ENCODE results near the gene DAP. TPM values are rescaled to one million over a fixed set of nuclear protein-coding genes. Genes with fewer than 3 reads are reported as not detected.

The DAP gene
- total RNA-seq, 1 experiment from 2014 or later: 138 TPM

DNA sequence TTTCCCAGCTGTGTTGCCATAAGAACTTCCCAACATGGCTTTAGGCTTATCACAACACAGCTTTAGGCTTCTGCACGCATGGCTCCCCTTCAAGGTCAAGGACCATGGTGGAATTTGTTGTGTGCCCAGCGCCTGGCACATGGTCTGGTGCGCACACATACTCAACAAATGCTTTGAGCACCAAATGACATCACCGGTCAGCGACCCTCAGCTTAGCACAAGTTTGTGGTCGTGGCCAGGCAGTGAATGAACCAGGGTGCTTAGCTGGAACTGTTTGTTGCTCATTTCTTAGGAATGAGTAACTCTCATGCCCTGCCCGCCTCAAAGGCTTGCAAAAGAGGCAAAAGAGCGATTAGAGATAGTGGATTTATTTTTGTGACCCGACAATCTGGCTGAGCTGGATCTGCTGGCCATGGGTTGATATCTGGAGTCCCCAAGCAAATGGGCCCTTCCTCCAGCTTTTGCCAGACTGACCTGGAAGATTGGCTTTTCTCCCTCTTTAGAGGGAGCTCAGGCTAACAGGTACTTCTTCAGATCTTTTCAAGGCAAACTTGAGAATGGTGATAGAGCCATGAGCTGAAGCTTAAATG is 58.9 kb downstream of the DAP start:
- intact Hi-C loops (cut with micrococcal nuclease; ENCODE audit: unreplicated experiment): loop anchor here (2.0 to 5.0 kb wide), 3 partner anchors 23 to 155 kb away; partner anchors contain the start of gene DAP
- H3K27me3 Mint-ChIP-seq (ENCODE audit: unreplicated experiment): no peaks in the 10 kb centered on the region
- no peak for TF ChIP-seq CTCF (IDR thresholded peaks at IDR 0.05; ENCODE audit: unreplicated experiment)
- peak overlapping the region; percentile 50 for H3K4me3 Mint-ChIP-seq (ENCODE audit: low read depth, unreplicated experiment)
- no peaks in the 10 kb centered on the region for H3K9me3 Mint-ChIP-seq (ENCODE audit: low read depth, unreplicated experiment)
- H3K36me3 Mint-ChIP-seq (ENCODE audit: insufficient read depth, unreplicated experiment): peaks cover 14% of the 10 kb centered on the region
- peaks cover 64% of the 10 kb centered on the region for H3K4me1 Mint-ChIP-seq (ENCODE audit: low read depth, unreplicated experiment)
- CTCF ChIA-PET: interaction anchor here (1.7 kb wide), 1 partner anchor 22 kb away, joined by 9 read pairs; no protein-coding TSS in a partner anchor
- peak overlapping the region; percentile 79 for H3K27ac Mint-ChIP-seq (ENCODE audit: unreplicated experiment)
- BruUV-seq (replicated peaks): no TSS peak
- peak; percentile 50 for DNase-seq

DNA sequence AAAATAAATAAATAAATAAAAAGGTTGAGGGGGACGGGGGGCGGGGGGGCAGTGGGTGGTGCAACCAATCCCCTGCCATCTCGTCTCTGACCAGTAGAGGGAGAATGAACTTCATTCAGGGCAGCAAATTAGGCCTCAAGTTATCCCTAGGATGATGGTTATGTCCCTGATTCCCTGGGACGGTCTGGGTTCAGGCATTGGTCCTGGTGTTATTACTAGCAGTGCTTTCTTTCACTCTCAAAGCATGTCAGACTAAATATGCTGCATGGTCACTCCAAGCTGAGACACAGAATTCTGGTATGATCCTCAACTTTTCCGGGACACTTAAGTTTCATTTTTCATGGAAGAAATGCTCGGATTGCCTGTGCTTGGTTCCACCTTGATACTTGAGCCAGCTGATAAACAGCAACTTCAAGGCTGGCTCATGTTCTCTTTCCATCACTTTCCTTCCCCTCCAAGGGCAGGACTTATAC is 59.4 kb downstream of the DAP start:
- Mint-ChIP-seq H3K9me3 (ENCODE audit: low read depth, unreplicated experiment) (no peaks in the 10 kb centered on the region), H3K27me3 (ENCODE audit: unreplicated experiment) (no peaks in the 10 kb centered on the region), H3K4me3 (ENCODE audit: low read depth, unreplicated experiment) (peak overlapping the region; percentile 50), H3K27ac (ENCODE audit: unreplicated experiment) (peak overlapping the region; percentile 79), H3K36me3 (ENCODE audit: insufficient read depth, unreplicated experiment) (peaks cover 14% of the 10 kb centered on the region), H3K4me1 (ENCODE audit: low read depth, unreplicated experiment) (peaks cover 63% of the 10 kb centered on the region)
- no TSS peak for BruUV-seq (replicated peaks)
- peak; percentile 83 for TF ChIP-seq CTCF (IDR thresholded peaks at IDR 0.05; ENCODE audit: unreplicated experiment)
- intact Hi-C loops (cut with micrococcal nuclease; ENCODE audit: unreplicated experiment): loop anchor here (2.0 to 5.0 kb wide), 3 partner anchors 23 to 156 kb away; partner anchors contain the start of gene DAP
- DNase-seq: peak; percentile 50
- CTCF ChIA-PET: interaction anchor here (1.7 kb wide), 1 partner anchor 23 kb away, joined by 9 read pairs; no protein-coding TSS in a partner anchor

DNA sequence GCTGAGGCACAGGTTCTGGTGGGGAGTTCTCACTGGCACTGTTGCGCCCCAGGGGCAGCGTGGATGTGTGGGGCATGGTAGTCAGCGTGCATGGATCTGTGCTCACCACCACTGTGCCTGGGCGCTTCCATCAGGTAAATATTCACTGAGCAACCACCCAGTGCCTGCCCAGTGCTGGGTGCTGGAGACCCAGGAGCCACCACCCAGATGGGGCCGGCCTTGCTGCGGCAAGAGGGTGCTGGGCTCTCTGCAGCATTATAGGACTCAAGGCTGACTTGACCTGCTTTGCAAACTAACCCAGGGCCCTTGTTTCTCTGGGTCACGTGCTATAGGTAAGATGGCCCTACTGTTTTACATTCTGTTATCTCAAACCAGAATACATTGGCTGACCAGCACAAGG is 60.5 kb downstream of the DAP start:
- H3K9me3 Mint-ChIP-seq (ENCODE audit: low read depth, unreplicated experiment): no peaks in the 10 kb centered on the region
- DNase-seq: no peak
- H3K36me3 Mint-ChIP-seq (ENCODE audit: insufficient read depth, unreplicated experiment): peaks cover 14% of the 10 kb centered on the region
- H3K27ac Mint-ChIP-seq (ENCODE audit: unreplicated experiment): no peak overlapping the region
- no TSS peak for BruUV-seq (replicated peaks)
- CTCF ChIA-PET: no interaction called here
- no peak for TF ChIP-seq CTCF (IDR thresholded peaks at IDR 0.05; ENCODE audit: unreplicated experiment)
- no peak overlapping the region for H3K4me3 Mint-ChIP-seq (ENCODE audit: low read depth, unreplicated experiment)
- no peaks in the 10 kb centered on the region for H3K27me3 Mint-ChIP-seq (ENCODE audit: unreplicated experiment)
- H3K4me1 Mint-ChIP-seq (ENCODE audit: low read depth, unreplicated experiment): peaks cover 60% of the 10 kb centered on the region
- intact Hi-C loops (cut with micrococcal nuclease; ENCODE audit: unreplicated experiment): loop anchor here (5.0 kb wide), 2 partner anchors 62 to 157 kb away; partner anchors contain the start of gene DAP

- no peak for DNase-seq
- Mint-ChIP-seq H3K27me3 (ENCODE audit: unreplicated experiment) (no peaks in the 10 kb centered on the region), H3K4me1 (ENCODE audit: low read depth, unreplicated experiment) (peaks cover 60% of the 10 kb centered on the region), H3K4me3 (ENCODE audit: low read depth, unreplicated experiment) (no peak overlapping the region), H3K36me3 (ENCODE audit: insufficient read depth, unreplicated experiment) (peaks cover 14% of the 10 kb centered on the region), H3K9me3 (ENCODE audit: low read depth, unreplicated experiment) (no peaks in the 10 kb centered on the region), H3K27ac (ENCODE audit: unreplicated experiment) (no peak overlapping the region)
- no TSS peak for BruUV-seq (replicated peaks)
- TF ChIP-seq CTCF (IDR thresholded peaks at IDR 0.05; ENCODE audit: unreplicated experiment): no peak
- CTCF ChIA-PET: no interaction called here
- intact Hi-C loops (cut with micrococcal nuclease; ENCODE audit: unreplicated experiment): loop anchor here (5.0 to 10.0 kb wide), 4 partner anchors 62 to 552 kb away; partner anchors contain the start of gene DAP
Observed at GRCh38 chr5:10699987-10700386, 61.0 kb downstream of the DAP start.

Data from Calu3 (cell line).